PC-9 (cell line): Measurements from ENCODE around the gene CIITA.

ENCODE experiments used
- CTCF ChIP-seq: fragments of 200-600 bp; sonication (generic); conservative IDR thresholded peaks from 2 replicates; pipeline ENCODE4 v1.6.1; 2017; ENCODE audit warnings: mixed run types, antibody characterized with exemption, mild to moderate bottlenecking, moderate library complexity
- EZH2 ChIP-seq: fragments of 200-600 bp; sonication (generic); IDR thresholded peaks from 2 replicates; pipeline ENCODE4 v1.8.0; 2017; ENCODE audit warnings: antibody characterized with exemption, low read depth

DNA sequence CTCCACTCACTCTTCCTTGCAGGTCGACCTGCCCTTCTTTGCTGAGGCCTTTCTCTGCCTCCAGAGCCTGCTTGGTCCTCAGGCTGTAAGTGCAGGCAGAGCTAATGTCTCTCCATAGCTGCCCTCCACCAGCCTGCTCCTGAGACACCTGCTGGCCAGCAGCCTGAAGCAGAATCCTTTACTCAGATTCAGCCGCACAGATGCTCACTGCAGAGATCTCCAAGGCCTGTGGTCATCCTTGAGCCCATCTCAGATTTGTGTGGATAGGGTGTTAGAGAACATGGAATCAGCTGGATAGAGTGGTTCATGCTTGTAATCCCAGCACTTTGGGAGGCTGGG, 53.7 kb downstream of the CIITA start:
- TF ChIP-seq CTCF, result no peak
- TF ChIP-seq EZH2, result no peak
